ENCODE data around the gene CORO6.

The CORO6 gene

GRCh38 chr17:29590411-29591145, 32.1 kb downstream of the CORO6 start:
- no peak for DNase-seq (ENCODE audit: low spot score)

- peak; percentile 89 for DNase-seq (ENCODE audit: low spot score)
These were observed 32.9 kb downstream of the CORO6 start, which contains the start of gene GIT1 for GRCh38 chr17:29589524-29590410. Gene GIT1, minus strand, starts transcription at chr17:29589648. Its CDS starts 270 bp downstream, at chr17:29589378.

DNA sequence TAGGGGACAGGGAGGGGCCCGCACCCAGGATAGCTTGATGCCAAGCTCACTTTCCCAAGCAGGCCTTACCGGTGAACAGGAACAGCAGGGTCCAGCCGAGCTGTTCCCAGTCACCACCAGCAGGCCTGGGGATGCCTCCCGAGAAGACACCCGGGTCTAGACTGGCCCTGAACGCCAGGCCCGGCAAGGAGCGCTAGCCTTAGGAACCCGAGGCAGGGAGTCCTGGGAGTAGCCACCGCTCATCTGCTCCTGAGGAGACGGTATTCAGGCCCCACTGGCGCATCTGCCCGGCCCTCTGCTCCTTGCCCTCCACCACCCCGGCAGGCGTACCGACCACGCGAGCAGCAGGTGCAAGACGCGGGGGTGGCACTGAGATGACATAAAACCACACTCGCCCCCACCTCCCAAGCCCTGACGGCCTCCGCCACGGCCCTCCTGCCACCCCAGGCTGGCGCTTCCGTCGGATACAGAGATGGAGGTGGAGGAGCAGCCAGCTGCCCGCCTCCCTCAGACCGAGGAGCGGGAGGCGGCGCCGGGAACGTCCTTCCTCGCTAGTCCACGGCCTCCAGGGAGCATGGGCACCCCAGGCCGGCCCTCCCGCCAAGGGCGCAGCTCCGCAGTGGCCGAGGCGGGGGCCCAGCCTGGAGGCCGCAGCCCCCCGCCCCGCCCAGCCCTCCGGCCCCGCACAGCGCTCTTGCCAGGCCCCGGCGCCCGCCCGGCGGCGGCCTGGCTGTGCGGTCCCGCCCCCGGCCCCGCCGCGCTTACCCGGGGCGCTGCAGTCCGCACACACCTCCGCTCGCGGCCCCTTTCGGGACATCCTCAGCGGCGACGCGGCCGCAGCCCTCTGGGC, 33.9 kb downstream of the CORO6 start:
- DNase-seq (ENCODE audit: low spot score): no peak

GRCh38 chr17:29588017-29588561, 34.6 kb downstream of the CORO6 start:
- DNase-seq (ENCODE audit: low spot score): no peak

DNA sequence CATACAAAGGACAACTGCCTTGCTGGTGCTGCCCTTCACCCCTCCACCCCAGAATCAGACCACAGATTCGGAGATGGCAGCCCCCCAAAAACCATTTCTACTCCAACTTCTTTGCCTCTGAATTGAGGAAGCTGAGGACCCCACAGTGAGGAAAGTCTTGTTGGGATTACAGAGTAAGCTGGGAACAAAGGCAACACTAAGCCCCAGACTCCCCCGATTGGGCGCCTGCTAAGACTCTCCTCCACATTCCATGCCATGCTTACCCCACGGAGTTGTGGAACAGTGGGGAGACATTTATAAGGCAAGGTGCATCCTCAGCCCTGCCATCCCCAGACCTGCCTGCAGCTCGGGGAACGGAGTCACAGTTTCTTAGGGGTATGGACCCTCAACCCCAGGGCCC, 35.1 kb downstream of the CORO6 start:
- no peak for DNase-seq (ENCODE audit: low spot score)

DNA sequence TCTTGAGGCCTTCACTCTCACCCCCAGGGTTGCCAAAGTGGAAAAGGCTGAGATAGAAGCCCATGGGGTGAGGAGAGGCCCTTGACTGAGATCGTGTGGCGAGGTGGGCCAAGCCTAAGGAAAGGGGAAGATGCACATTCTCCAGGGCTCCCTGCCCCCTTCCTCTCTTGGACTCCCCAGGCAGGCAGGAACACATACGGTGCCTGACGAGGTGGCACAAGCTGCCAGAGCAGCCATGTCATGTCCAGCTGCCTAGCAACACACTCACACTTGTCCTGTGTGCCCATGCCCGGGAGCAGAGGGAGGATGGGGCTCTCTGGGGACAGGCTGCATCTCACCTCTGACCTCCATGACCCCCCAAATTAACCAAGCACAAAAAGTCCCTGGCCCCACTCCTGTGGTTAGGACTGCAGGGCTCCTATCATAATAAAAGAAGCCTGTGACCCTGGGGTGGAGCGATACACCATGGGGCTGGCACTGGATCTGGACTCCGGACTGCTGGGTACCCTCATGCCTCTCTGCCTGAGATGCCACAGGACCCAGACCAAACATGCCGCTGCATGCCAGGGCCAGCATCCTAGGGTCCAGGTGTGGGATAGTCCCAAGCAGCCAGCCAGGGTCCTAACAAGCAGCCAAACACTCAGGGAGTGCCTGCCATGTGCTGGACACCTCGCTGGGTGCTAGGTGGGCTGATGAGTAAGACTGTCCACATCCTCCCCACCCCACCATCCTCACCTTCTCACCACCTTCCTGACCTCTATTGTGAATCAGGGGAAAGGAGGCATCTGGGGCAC, 35.8 kb downstream of the CORO6 start:
- no peak for DNase-seq (ENCODE audit: low spot score)

DNA sequence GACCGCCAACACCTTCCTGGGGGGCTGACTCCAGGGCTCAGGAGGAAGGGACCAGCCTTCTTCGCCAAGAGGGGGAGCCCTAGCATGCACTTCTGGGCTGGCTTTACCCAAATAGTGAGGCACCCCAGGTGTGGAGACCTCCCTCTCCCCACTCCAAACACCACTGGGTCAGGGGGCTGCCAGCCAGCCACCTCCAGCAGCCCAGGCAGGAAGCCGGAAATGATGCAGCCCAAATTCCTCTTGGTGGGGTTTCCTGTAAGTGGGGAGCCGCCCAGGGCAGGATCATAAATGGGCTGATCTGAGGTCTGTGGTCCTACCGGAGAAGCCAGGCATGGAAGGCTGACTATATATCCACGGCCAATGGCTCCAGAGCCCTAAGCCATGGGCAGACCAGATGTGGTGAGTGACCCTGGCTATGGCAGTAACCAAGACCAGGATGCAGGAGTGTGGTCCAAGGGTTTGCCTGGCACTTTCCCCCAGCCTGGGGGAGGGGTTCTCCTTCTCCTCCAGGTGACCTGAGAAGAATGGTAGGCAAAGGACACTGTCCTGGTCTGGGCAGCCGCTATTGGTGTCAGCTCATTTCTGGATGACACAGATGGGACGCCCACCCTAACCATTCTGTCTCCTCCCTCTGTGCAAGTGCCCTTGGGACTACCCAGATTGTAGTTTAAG, 37.5 kb downstream of the CORO6 start:
- no peak for DNase-seq (ENCODE audit: low spot score)

DNA sequence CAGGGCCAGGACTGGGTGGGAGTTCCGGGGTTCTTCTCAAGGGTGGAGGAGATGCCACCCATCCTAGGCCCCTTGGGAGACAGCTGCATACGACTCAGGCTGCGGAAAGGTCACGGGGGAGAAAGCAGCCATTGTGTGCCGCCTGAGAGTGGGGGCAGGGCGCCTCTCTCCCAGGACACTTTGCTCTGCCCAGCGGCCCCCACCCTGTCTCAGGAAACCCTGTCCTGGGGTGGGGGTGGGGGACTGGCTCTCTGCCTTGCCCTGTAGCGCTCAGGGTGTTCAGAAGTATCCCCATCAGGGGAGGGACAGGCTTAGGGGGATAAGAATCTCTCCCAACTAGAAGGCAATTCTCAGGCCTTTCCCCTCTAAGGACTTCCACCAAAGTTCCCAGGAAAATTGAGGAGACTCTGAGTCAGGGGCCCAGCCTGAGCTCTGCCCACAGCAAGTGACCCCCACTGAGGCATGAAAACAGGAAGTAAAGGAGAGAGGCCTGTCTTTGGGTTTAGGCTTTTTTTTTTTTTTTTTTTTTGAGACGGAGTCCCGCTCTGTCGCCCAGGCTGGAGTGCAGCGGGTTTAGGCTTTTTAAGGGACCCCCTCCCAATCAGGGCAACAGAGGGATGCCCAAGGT, 38.1 kb downstream of the CORO6 start:
- DNase-seq (ENCODE audit: low spot score): no peak

DNA sequence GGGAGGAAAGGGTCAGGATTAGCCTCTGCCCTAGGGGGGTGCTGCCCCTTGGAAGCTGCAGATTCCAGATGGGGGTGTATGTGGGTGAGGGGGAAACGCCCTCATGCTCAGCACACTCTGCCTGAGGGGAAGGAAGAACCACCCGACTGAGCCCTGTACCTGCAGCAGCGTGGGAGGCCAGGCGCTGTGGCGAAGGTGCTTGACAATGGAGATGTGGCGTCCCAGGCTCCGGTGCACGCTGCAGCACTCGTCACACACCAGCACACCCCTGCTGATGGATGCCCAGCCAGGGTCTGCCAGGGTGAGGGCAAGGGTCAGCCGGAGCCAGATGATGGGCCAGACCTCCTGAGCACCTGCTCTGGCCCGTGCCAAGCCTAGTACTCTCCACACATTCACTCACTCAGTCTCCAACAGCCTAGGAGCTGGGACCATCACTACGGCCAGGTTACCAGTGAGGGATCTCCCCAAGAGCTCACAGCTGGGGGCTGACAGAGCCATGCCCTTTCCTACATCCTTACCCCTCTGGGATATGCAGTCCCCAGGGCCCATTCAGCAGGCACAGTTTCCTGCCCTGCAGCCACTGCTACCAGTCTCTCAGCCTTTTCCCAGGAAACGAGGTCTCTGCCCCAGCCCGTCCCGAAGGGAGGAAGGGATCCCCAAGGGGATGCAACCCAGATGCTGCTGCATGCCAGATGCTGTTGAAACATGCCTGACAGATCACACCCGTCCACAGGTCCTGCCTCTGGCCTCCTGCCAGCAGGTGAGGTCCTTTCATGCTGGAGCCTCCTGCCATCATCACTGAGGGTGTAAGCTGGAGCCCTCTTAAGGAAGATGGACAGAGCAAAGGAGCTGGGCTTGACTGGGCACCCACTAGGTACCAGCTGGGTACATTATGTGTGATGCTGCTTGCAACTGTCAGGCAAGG, 39.1 kb downstream of the CORO6 start:
- DNase-seq (ENCODE audit: low spot score): no peak

GRCh38 chr17:29582772-29583171, 39.9 kb downstream of the CORO6 start:
- DNase-seq (ENCODE audit: low spot score): no peak

- DNase-seq (ENCODE audit: low spot score): no peak
These were observed 40.4 kb downstream of the CORO6 start for GRCh38 chr17:29582254-29582765.

DNA sequence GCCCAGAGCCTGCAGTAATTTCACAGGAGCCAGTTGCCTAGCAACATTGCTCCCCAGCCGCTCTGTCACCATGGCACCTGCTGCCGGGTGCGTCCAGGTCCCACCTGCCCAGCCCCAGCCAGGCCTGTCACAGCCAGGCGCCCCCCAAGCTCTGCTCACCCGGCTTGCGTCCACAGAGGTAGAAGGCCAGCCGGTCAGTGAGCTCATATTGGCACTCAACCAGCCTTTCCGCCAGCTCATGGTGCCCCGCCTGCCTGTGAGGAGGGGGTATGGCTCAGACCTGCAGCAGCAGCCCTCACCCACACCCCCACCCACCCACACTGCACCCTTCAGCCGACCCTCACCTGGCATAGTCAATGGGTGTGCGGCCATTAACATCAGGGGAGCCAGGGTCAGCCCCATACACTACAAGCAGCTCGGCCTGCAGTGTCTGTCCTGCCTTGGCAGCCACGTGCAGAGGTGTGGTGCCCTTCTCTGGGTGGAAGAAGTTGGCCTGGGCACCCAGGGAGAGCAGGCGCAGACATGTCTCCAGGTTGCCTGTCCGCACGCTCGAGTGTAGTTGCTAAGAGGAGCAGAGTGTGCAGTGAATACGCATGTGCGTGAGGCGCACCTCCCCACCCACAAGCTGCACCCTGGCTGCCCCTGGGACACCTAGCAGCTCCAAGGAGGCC, 41.0 kb downstream of the CORO6 start:
- DNase-seq (ENCODE audit: low spot score): no peak

GRCh38 chr17:29579866-29580771, 42.6 kb downstream of the CORO6 start:
- no peak for DNase-seq (ENCODE audit: low spot score)

DNA sequence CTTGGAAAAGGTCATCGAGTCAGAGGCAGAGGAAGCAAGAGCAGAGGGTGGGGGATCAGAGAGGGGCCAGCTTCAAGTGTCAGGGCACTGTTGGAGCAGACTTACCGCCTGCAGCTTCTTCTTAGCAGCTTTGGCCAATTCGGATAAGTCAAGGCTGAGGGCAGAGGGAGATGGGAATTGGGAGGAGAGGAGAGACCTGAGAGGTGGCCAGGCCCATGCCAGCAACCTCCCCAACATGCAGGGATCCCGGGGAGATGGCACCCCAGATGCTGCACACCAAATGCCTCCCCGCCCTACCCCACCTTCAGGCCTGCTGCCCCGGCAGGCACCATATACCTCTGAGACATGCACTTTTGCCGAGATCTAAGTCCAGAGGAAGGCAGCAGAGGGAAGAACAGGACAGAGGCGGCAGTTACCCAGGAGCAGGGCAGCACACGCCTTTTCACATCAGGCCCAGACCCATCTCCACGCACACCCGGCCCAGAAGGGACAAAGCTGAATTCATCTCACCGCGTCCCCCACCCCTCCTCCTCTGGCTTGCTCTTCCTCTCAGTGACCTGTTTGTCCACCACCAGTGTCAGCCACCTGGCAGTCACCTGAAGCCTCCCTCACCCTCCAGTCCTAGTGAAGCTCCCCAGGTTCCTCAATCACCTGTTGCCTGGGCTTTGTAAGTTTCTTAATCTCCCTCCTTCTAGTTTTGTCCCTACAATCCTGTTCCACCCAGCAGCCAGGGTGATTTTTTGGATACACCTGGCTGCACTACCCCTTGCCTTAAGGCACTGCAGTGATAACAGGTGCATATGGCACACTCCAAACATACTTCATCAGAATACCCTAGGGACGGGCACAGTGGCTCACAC, 43.9 kb downstream of the CORO6 start:
- DNase-seq (ENCODE audit: low spot score): no peak

GRCh38 chr17:29577385-29578211, 45.1 kb downstream of the CORO6 start:
- DNase-seq (ENCODE audit: low spot score): no peak
